HepG2 (cell line): Measurements from ENCODE around the gene STMN3. TPM values are rescaled to one million over a fixed set of nuclear protein-coding genes. Genes with fewer than 3 reads are reported as not detected.
A peak's percentile ranks its signal among the peaks of the same experiment; 100 is the strongest.

Experiments
- CENPBD1 ChIP-seq: sonication (generic); formaldehyde crosslinking; IDR thresholded peaks from 2 replicates; pipeline ENCODE4 v1.8.0; 2022; ENCODE audit warnings: missing genetic modification reagents, low read depth, mild to moderate bottlenecking, borderline replicate concordance
- KLF13 ChIP-seq: sonication (generic); formaldehyde crosslinking; IDR thresholded peaks from 2 replicates; pipeline ENCODE4 v1.4.0; 2020; ENCODE audit warnings: mild to moderate bottlenecking, missing genetic modification reagents
- MAZ ChIP-seq, 2 experiments: sonication (generic) in 1 of 2; formaldehyde crosslinking in 1 of 2; IDR thresholded peaks; 2 replicates each; pipeline versions ENCODE4 v1.5.0 to v1.6.1; 2012 to 2020; ENCODE audit warnings: low read depth in 2 of 2, mild to moderate bottlenecking in 2 of 2, borderline replicate concordance in 1 of 2, improper control_type of control experiment in 1 of 2, low read length in 1 of 2, missing genetic modification reagents in 1 of 2, moderate library complexity in 1 of 2
- MED13 ChIP-seq: sonication (generic); formaldehyde crosslinking; IDR thresholded peaks from 2 replicates; pipeline ENCODE4 v1.5.0; 2020; ENCODE audit warnings: missing genetic modification reagents
- POGZ ChIP-seq: sonication (generic); formaldehyde crosslinking; IDR thresholded peaks from 2 replicates; pipeline ENCODE4 v1.4.0; 2020; ENCODE audit warnings: mild to moderate bottlenecking, missing genetic modification reagents
- POLR2AphosphoS5 ChIP-seq: IDR thresholded peaks from 2 replicates; pipeline ENCODE4 v1.6.1; 2012; ENCODE audit warnings: low read depth, low read length
- RBAK ChIP-seq: sonication (generic); formaldehyde crosslinking; IDR thresholded peaks from 2 replicates; pipeline ENCODE4 v1.5.1; 2020; ENCODE audit warnings: mild to moderate bottlenecking, missing genetic modification reagents
- RBM22 ChIP-seq: fragments of 200-400 bp; formaldehyde crosslinking; optimal IDR thresholded peaks from 2 replicates; pipeline ENCODE3; 2017; ENCODE audit warnings: mild to moderate bottlenecking, low read length, moderate library complexity
- RELA ChIP-seq: sonication (generic); formaldehyde crosslinking; IDR thresholded peaks from 2 replicates; pipeline ENCODE4 v1.4.0; 2020; ENCODE audit warnings: missing genetic modification reagents
- SMC3 ChIP-seq: IDR thresholded peaks from 2 replicates; pipeline ENCODE4 v1.6.1; 2011; ENCODE audit warnings: low read length, improper control_type of control experiment
- TARDBP ChIP-seq: sonication (generic); formaldehyde crosslinking; IDR thresholded peaks from 2 replicates; pipeline ENCODE4 v1.8.0; 2022; ENCODE audit warnings: mild to moderate bottlenecking, missing genetic modification reagents
- THRA ChIP-seq: sonication (generic); formaldehyde crosslinking; IDR thresholded peaks from 2 replicates; pipeline ENCODE4 v1.4.0; 2020; ENCODE audit warnings: missing genetic modification reagents, borderline replicate concordance
- ZFP36L2 ChIP-seq: sonication (generic); formaldehyde crosslinking; IDR thresholded peaks from 2 replicates; pipeline ENCODE4 v1.4.0; 2020; ENCODE audit warnings: missing genetic modification reagents
- ZNF260 ChIP-seq: sonication (generic); formaldehyde crosslinking; IDR thresholded peaks from 2 replicates; pipeline ENCODE4 v1.4.0; 2020; ENCODE audit warnings: missing genetic modification reagents, low read depth, mild to moderate bottlenecking, borderline replicate concordance
- ZNF354B ChIP-seq: sonication (generic); formaldehyde crosslinking; IDR thresholded peaks from 2 replicates; pipeline ENCODE4 v1.8.0; 2022; ENCODE audit warnings: mild to moderate bottlenecking, missing genetic modification reagents
- ZNF484 ChIP-seq: sonication (generic); formaldehyde crosslinking; IDR thresholded peaks from 2 replicates; pipeline ENCODE4 v1.5.1; 2020; ENCODE audit warnings: mild to moderate bottlenecking, low read depth, missing genetic modification reagents, borderline replicate concordance
- ZNF740 ChIP-seq: sonication (generic); formaldehyde crosslinking; IDR thresholded peaks from 2 replicates; pipeline ENCODE4 v1.4.0; 2020; ENCODE audit warnings: missing genetic modification reagents
- ZNF780A ChIP-seq: sonication (generic); formaldehyde crosslinking; IDR thresholded peaks from 2 replicates; pipeline ENCODE4 v1.8.0; 2022; ENCODE audit warnings: mild to moderate bottlenecking, missing genetic modification reagents, moderate library complexity
- polyA plus RNA-seq, 8 experiments: library from polyadenylated mRNA; depleted of rRNA in 3 of 8; stranded (reverse) in 7 of 8; unstranded in 1 of 8; fragments of >200 nt; fragmentation: Illumina TruSeq in 4 of 8; extraction: Trizol in 4 of 8; gene quantifications; 2 replicates each; pipeline versions ENCODE4 v1.2.1 to v1.2.3, GENCODE V29; 2011 to 2016; ENCODE audit warnings: low read depth in 4 of 8, missing spikeins in 1 of 8, mixed read lengths in 1 of 8; ENCODE audit not compliant: insufficient read depth in 1 of 8
- total RNA-seq, 5 experiments: library from RNA; depleted of rRNA; stranded (reverse); fragments of >200 nt; fragmentation: Illumina TruSeq; extraction: Trizol; gene quantifications; 2 replicates each; pipeline ENCODE4 v1.2.3, GENCODE V29; 2016; ENCODE audit warnings: low read depth in 1 of 5
- TF ChIP-seq, protein P1 (sequence below): sonication (generic); formaldehyde crosslinking; IDR thresholded peaks from 2 replicates; pipeline ENCODE4 v1.5.1; 2020; ENCODE audit warnings: missing genetic modification reagents, mild to moderate bottlenecking, borderline replicate concordance
- TF ChIP-seq, protein P2 (sequence below): sonication (generic); formaldehyde crosslinking; conservative IDR thresholded peaks from 2 replicates; pipeline ENCODE4 v1.8.1; 2023; ENCODE audit warnings: missing genetic modification reagents
- TF ChIP-seq, protein P3 (sequence below): IDR thresholded peaks from 2 replicates; pipeline ENCODE4 v1.6.1; 2018; ENCODE audit warnings: missing genetic modification reagents

The STMN3 gene
- total and polyA plus RNA-seq, 2 of the 13 experiments (the other 11 are each of a cell fraction or from before 2014, with no cell fraction given), result 21.0 to 48.3 TPM

DNA sequence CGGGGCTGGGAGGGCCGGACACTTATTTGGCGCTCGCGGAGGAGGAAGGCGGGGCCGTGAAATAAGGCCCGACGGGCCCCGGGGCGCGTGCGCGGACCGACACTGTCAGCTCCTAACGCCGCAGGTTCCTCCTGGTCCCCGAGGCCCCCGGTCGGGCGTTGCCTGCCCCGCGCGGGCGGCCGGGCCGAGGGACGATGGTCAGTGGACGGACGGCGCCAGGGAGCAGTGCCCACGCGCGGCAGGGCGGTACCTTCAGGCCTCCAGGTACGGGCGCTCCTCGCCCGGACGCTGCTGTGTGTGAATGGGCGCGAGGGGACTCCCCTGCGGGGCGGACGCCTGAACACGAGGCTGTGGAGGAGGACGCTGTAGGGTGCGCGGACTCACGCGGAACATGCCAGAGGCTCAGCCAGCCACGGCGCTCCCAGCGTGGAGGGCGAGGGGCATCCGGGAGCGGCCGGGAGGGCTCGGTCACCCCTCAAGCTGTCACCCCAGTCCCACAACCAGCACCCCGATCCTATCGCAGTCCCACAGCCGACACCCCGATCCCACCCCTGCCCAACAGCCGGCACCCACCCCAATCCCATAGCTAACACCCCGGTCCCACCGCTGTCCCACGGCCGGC lies 26.0 kb downstream of the STMN3 start (continued):
- peak; percentile 99; the same call in 1 of the 2 replicates for TF ChIP-seq ZNF354B (CRISPR knock-in tag)
- TF ChIP-seq THRA (CRISPR knock-in tag), result peak; percentile 58
- peak; percentile 82; the same call in 1 of the 2 replicates for TF ChIP-seq MAZ (IDR thresholded peaks at IDR 0.05; ENCODE audit: borderline replicate concordance, low read depth, low read length)
- peak; percentile 50; the same call in 1 of the 2 replicates for TF ChIP-seq MAZ (CRISPR knock-in tag; IDR thresholded peaks at IDR 0.05; ENCODE audit: low read depth)
- TF ChIP-seq ZNF740, result peak; percentile 75; the same call in 1 of the 2 replicates
- TF ChIP-seq POLR2AphosphoS5, result peak; percentile 87
- TF ChIP-seq RBM22, result peak; percentile 75
- peak; percentile 87 for TF ChIP-seq RELA
- peak; percentile 94 for TF ChIP-seq KLF13 (CRISPR knock-in tag)
- peak; percentile 78 for TF ChIP-seq TARDBP
- TF ChIP-seq POGZ, result peak; percentile 53; the same call in 1 of the 2 replicates
- TF ChIP-seq ZNF484 (CRISPR knock-in tag), result peak; percentile 91; the same call in 1 of the 2 replicates
- peak; percentile 95 for TF ChIP-seq ZNF780A (CRISPR knock-in tag)
- TF ChIP-seq MED13 (CRISPR knock-in tag), result peak; percentile 87
- TF ChIP-seq RBAK, result no peak
- TF ChIP-seq, protein P1, sequence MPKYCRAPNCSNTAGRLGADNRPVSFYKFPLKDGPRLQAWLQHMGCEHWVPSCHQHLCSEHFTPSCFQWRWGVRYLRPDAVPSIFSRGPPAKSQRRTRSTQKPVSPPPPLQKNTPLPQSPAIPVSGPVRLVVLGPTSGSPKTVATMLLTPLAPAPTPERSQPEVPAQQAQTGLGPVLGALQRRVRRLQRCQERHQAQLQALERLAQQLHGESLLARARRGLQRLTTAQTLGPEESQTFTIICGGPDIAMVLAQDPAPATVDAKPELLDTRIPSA (CRISPR knock-in tag), result peak; percentile 95
- TF ChIP-seq ZNF260, result no peak; the same call in 1 of the 2 replicates
- no peak; the same call in 1 of the 2 replicates for TF ChIP-seq CENPBD1 (CRISPR knock-in tag)
- peak; percentile 85; the same call in 1 of the 2 replicates for TF ChIP-seq ZFP36L2 (CRISPR knock-in tag)
- TF ChIP-seq, protein P2, sequence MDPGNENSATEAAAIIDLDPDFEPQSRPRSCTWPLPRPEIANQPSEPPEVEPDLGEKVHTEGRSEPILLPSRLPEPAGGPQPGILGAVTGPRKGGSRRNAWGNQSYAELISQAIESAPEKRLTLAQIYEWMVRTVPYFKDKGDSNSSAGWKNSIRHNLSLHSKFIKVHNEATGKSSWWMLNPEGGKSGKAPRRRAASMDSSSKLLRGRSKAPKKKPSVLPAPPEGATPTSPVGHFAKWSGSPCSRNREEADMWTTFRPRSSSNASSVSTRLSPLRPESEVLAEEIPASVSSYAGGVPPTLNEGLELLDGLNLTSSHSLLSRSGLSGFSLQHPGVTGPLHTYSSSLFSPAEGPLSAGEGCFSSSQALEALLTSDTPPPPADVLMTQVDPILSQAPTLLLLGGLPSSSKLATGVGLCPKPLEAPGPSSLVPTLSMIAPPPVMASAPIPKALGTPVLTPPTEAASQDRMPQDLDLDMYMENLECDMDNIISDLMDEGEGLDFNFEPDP (CRISPR knock-in tag), result 0 out of 2 replicates have a peak, but pooled peaks have one; percentile 74
- TF ChIP-seq, protein P3, sequence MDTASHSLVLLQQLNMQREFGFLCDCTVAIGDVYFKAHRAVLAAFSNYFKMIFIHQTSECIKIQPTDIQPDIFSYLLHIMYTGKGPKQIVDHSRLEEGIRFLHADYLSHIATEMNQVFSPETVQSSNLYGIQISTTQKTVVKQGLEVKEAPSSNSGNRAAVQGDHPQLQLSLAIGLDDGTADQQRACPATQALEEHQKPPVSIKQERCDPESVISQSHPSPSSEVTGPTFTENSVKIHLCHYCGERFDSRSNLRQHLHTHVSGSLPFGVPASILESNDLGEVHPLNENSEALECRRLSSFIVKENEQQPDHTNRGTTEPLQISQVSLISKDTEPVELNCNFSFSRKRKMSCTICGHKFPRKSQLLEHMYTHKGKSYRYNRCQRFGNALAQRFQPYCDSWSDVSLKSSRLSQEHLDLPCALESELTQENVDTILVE (CRISPR knock-in tag), result no peak
- TF ChIP-seq SMC3, result no peak
